H7 (cell line): ENCODE data around the gene STYXL1. TPM values are rescaled to one million over a fixed set of nuclear protein-coding genes. Genes with fewer than 3 reads are reported as not detected.

Source experiments
- DNase-seq: peaks from one replicate; pipeline ENCODE4 v3.0.0; 2012
- H3K27me3 ChIP-seq: 2 replicates; pipeline ENCODE4 v1.6.0; 2011; ENCODE audit warnings: mild to moderate bottlenecking, low read length; ENCODE audit not compliant: control insufficient read depth, insufficient read depth
- H3K36me3 ChIP-seq: replicated peaks from 2 replicates; pipeline ENCODE4 v1.5.1; 2011; ENCODE audit warnings: low read length; ENCODE audit not compliant: control insufficient read depth, insufficient read depth
- H3K4me3 ChIP-seq: 2 replicates; pipeline ENCODE4 v1.5.1; 2011; ENCODE audit warnings: low read depth, mild to moderate bottlenecking, control low read depth, low read length, moderate library complexity; ENCODE audit not compliant: insufficient read depth
- total RNA-seq: library from RNA; depleted of rRNA; stranded (reverse); fragments of >200 nt; shearing (Covaris generic); gene quantifications from 2 replicates; pipeline ENCODE4 v1.2.3, GENCODE V29; 2014

The STYXL1 gene
- total RNA-seq, 1 experiment from 2014 or later: 53.1 TPM

GRCh38 chr7:75985518-75986146 is 62.2 kb downstream of the STYXL1 start:
- Histone ChIP-seq H3K4me3 (no peak overlapping the region), H3K36me3 (peaks cover 14% of the 10 kb centered on the region), H3K27me3 (no peaks in the 10 kb centered on the region)
- no peak for DNase-seq

GRCh38 chr7:75985009-75985517 is 62.7 kb downstream of the STYXL1 start:
- peak; percentile 58 for DNase-seq
- no peaks in the 10 kb centered on the region for H3K27me3 ChIP-seq
- H3K4me3 ChIP-seq: no peak overlapping the region
- peaks cover 15% of the 10 kb centered on the region for H3K36me3 ChIP-seq

GRCh38 chr7:75984130-75985008 is 63.4 kb downstream of the STYXL1 start:
- DNase-seq: peak; percentile 57
- Histone ChIP-seq H3K27me3 (no peaks in the 10 kb centered on the region), H3K36me3 (peaks cover 20% of the 10 kb centered on the region), H3K4me3 (no peak overlapping the region)

GRCh38 chr7:75983471-75984129 is 64.2 kb downstream of the STYXL1 start:
- no peaks in the 10 kb centered on the region for H3K27me3 ChIP-seq
- DNase-seq: peak; percentile 61
- no peak overlapping the region for H3K4me3 ChIP-seq
- peaks cover 20% of the 10 kb centered on the region for H3K36me3 ChIP-seq

- no peak overlapping the region for H3K4me3 ChIP-seq
- H3K36me3 ChIP-seq: peaks cover 20% of the 10 kb centered on the region
- H3K27me3 ChIP-seq: no peaks in the 10 kb centered on the region
- peak; percentile 48 for DNase-seq
Measured at GRCh38 chr7:75982306-75983064, 65.3 kb downstream of the STYXL1 start.

GRCh38 chr7:75981453-75982305 is 66.1 kb downstream of the STYXL1 start:
- no peaks in the 10 kb centered on the region for H3K27me3 ChIP-seq
- peak; percentile 56 for DNase-seq
- H3K36me3 ChIP-seq: peaks cover 22% of the 10 kb centered on the region
- H3K4me3 ChIP-seq: no peak overlapping the region

GRCh38 chr7:75981203-75981452 is 66.7 kb downstream of the STYXL1 start:
- DNase-seq: peak; percentile 36
- Histone ChIP-seq H3K27me3 (no peaks in the 10 kb centered on the region), H3K4me3 (no peak overlapping the region), H3K36me3 (peaks cover 19% of the 10 kb centered on the region)

- no peaks in the 10 kb centered on the region for H3K27me3 ChIP-seq
Measured at GRCh38 chr7:75980430-75981202, 67.2 kb downstream of the STYXL1 start.

GRCh38 chr7:75979759-75980429 is 67.9 kb downstream of the STYXL1 start:
- H3K4me3 ChIP-seq: no peak overlapping the region
- H3K27me3 ChIP-seq: no peaks in the 10 kb centered on the region
- peaks cover 17% of the 10 kb centered on the region for H3K36me3 ChIP-seq
- peak; percentile 57 for DNase-seq

More at GRCh38 chr7:75980430-75981202, 67.2 kb downstream of the STYXL1 start:
- Histone ChIP-seq H3K36me3 (peaks cover 17% of the 10 kb centered on the region), H3K4me3 (no peak overlapping the region)
- peak; percentile 61 for DNase-seq

GRCh38 chr7:75977743-75978142 is 70.1 kb downstream of the STYXL1 start:
- Histone ChIP-seq H3K4me3 (no peak overlapping the region), H3K27me3 (no peaks in the 10 kb centered on the region), H3K36me3 (peaks cover 16% of the 10 kb centered on the region)
- DNase-seq: no peak

GRCh38 chr7:75971961-75972763 is 75.6 kb downstream of the STYXL1 start:
- Histone ChIP-seq H3K27me3 (no peaks in the 10 kb centered on the region), H3K4me3 (no peak overlapping the region), H3K36me3 (peaks cover 6% of the 10 kb centered on the region)
- peak; percentile 85 for DNase-seq

- H3K4me3 ChIP-seq: no peak overlapping the region
- H3K27me3 ChIP-seq: no peaks in the 10 kb centered on the region
- peak; percentile 51 for DNase-seq
- peaks cover 7% of the 10 kb centered on the region for H3K36me3 ChIP-seq
Measured at GRCh38 chr7:75971309-75971960, 76.4 kb downstream of the STYXL1 start.
